SK-N-SH (cell line): ENCODE data around the gene VPS16. TPM values are rescaled to one million over a fixed set of nuclear protein-coding genes. Genes with fewer than 3 reads are reported as not detected.

Source experiments
- CTCF ChIA-PET: fragments of 300-600, 350-600 bp; formaldehyde crosslinking; extraction: SDS; loops from one replicate; lab custom pipeline; 2021; lab: Yijun Ruan, JAX
- POLR2A ChIA-PET: fragments of 350-600 bp; sonication (Branson Sonifier 250); formaldehyde crosslinking; extraction: SDS; loops from one replicate; lab custom pipeline; 2020; ENCODE audit warnings: antibody characterized with exemption, inconsistent platforms; lab: Yijun Ruan, JAX
- DNase-seq: peaks from one replicate; pipeline ENCODE4 v3.0.0; 2012
- H2AFZ ChIP-seq: fragments of 200-600 bp; sonication (generic); 2 replicates; pipeline ENCODE4 v1.8.1; 2016; ENCODE audit warnings: antibody characterized with exemption, mild to moderate bottlenecking, low read depth
- H3F3A ChIP-seq: fragments of 200-600 bp; sonication (generic); replicated peaks from 2 replicates; pipeline ENCODE3; 2016; ENCODE audit warnings: antibody characterized with exemption, mild to moderate bottlenecking; ENCODE audit not compliant: insufficient read depth
- H3K27ac ChIP-seq, 2 experiments: fragments of 200-500 bp in 1 of 2; fragments of 200-600 bp in 1 of 2; sonication (Bioruptor generic) in 1 of 2; sonication (generic), shearing (Covaris generic) in 1 of 2; 2 replicates each; pipeline versions ENCODE4 v1.5.1 to v1.6.1; 2014 to 2016; ENCODE audit warnings: low read depth in 2 of 2, inconsistent platforms in 1 of 2, low read length in 1 of 2, mild to moderate bottlenecking in 1 of 2, mixed read lengths in 1 of 2
- H3K27me3 ChIP-seq: fragments of 200-600 bp; sonication (generic), shearing (Covaris generic); 2 replicates; pipeline ENCODE4 v1.6.1; 2016; ENCODE audit warnings: mixed run types; ENCODE audit not compliant: insufficient read depth
- H3K36me3 ChIP-seq, 2 experiments: fragments of 200-500 bp in 1 of 2; fragments of 200-600 bp in 1 of 2; sonication (Bioruptor generic) in 1 of 2; sonication (generic) in 1 of 2; replicated peaks in 1 of 2; 2 replicates each; pipeline versions ENCODE3 to v1.5.1; 2014 to 2016; ENCODE audit warnings: low read length in 1 of 2, mild to moderate bottlenecking in 1 of 2; ENCODE audit not compliant: insufficient read depth in 2 of 2, control insufficient read depth in 1 of 2
- H3K4me1 ChIP-seq, 2 experiments: fragments of 200-500 bp in 1 of 2; fragments of 200-600 bp in 1 of 2; sonication (Bioruptor generic) in 1 of 2; sonication (generic), shearing (Covaris generic) in 1 of 2; 2 replicates each; pipeline versions ENCODE4 v1.5.1 to v1.6.1; 2014 to 2016; ENCODE audit warnings: low read depth in 1 of 2, low read length in 1 of 2, mixed run types in 1 of 2; ENCODE audit not compliant: insufficient read depth in 2 of 2, control insufficient read depth in 1 of 2
- H3K4me2 ChIP-seq: fragments of 200-600 bp; sonication (generic), shearing (Covaris generic); 2 replicates; pipeline ENCODE4 v1.6.1; 2017; ENCODE audit warnings: mixed run types
- H3K4me3 ChIP-seq, 2 experiments: fragments of 200-500 bp in 1 of 2; fragments of 200-600 bp in 1 of 2; sonication (Bioruptor generic) in 1 of 2; sonication (generic), shearing (Covaris generic) in 1 of 2; 2 replicates each; pipeline versions ENCODE4 v1.5.1 to v1.8.1; 2014 to 2016; ENCODE audit warnings: low read depth in 2 of 2, inconsistent platforms in 1 of 2, low read length in 1 of 2, mild to moderate bottlenecking in 1 of 2, mixed read lengths in 1 of 2, moderate library complexity in 1 of 2
- H3K79me2 ChIP-seq: fragments of 200-600 bp; sonication (generic); 2 replicates; pipeline ENCODE4 v1.8.1; 2017; ENCODE audit warnings: mild to moderate bottlenecking; ENCODE audit not compliant: insufficient read depth
- H3K9ac ChIP-seq: fragments of 200-600 bp; sonication (generic); 2 replicates; pipeline ENCODE4 v1.6.1; 2017; ENCODE audit warnings: mixed run types
- H3K9me2 ChIP-seq: fragments of 200-600 bp; sonication (generic); 2 replicates; pipeline ENCODE4 v1.6.1; 2017; ENCODE audit warnings: mixed run types
- H3K9me3 ChIP-seq: fragments of 200-600 bp; sonication (generic); 2 replicates; pipeline ENCODE4 v1.6.1; 2017; ENCODE audit warnings: mixed run types, mild to moderate bottlenecking, moderate library complexity
- H4K20me1 ChIP-seq: fragments of 200-600 bp; sonication (generic); 2 replicates; pipeline ENCODE4 v1.6.1; 2017; ENCODE audit warnings: mild to moderate bottlenecking, mixed run types; ENCODE audit not compliant: insufficient read depth
- CHD2 ChIP-seq: fragments of 150-350 bp; IDR thresholded peaks from 2 replicates; pipeline ENCODE4 v1.6.1; 2018; ENCODE audit warnings: low read length; ENCODE audit not compliant: partially characterized antibody
- ELF1 ChIP-seq: IDR thresholded peaks from 2 replicates; pipeline ENCODE4 v1.4.0; 2012
- EP300 ChIP-seq, 2 experiments: IDR thresholded peaks; 2 replicates each; pipeline versions ENCODE4 v1.4.0 to v1.6.1; 2012; ENCODE audit warnings: borderline replicate concordance in 1 of 2, low read depth in 1 of 2, low read length in 1 of 2
- EZH2phosphoT487 ChIP-seq: fragments of 200-600 bp; sonication (generic); IDR thresholded peaks from 2 replicates; pipeline ENCODE4 v1.6.1; 2017; ENCODE audit warnings: low read depth, mixed run types, mild to moderate bottlenecking, antibody characterized with exemption, moderate library complexity, borderline replicate concordance
- FOXM1 ChIP-seq: IDR thresholded peaks from 2 replicates; pipeline ENCODE4 v1.4.0; 2012; ENCODE audit warnings: low read depth, mild to moderate bottlenecking
- GATA2 ChIP-seq: sonication (generic); formaldehyde crosslinking; IDR thresholded peaks from 2 replicates; pipeline ENCODE4 v1.5.0; 2020; ENCODE audit warnings: mild to moderate bottlenecking, missing genetic modification reagents
- JUND ChIP-seq: IDR thresholded peaks from 2 replicates; pipeline ENCODE4 v1.4.0; 2012
- MEF2A ChIP-seq: IDR thresholded peaks from 2 replicates; pipeline ENCODE4 v1.4.0; 2012; ENCODE audit warnings: low read depth, borderline replicate concordance
- NFIC ChIP-seq: IDR thresholded peaks from 2 replicates; pipeline ENCODE4 v1.4.0; 2012; ENCODE audit warnings: borderline replicate concordance
- RCOR1 ChIP-seq: fragments of 150-350 bp; IDR thresholded peaks from 2 replicates; pipeline ENCODE4 v1.6.1; 2017; ENCODE audit warnings: antibody characterized with exemption, low read length
- RFX5 ChIP-seq: IDR thresholded peaks from 2 replicates; pipeline ENCODE4 v1.6.1; 2012; ENCODE audit warnings: mild to moderate bottlenecking, improper control_type of control experiment, low read length
- SMC3 ChIP-seq: IDR thresholded peaks from 2 replicates; pipeline ENCODE4 v1.6.1; 2012; ENCODE audit warnings: low read depth, low read length, improper control_type of control experiment
- TAF1 ChIP-seq: IDR thresholded peaks from 2 replicates; pipeline ENCODE4 v1.6.1; 2012; ENCODE audit warnings: low read depth, mild to moderate bottlenecking, low read length, moderate library complexity, borderline replicate concordance
- TCF12 ChIP-seq: IDR thresholded peaks from 2 replicates; pipeline ENCODE4 v1.4.0; 2012
- TEAD4 ChIP-seq: IDR thresholded peaks from 2 replicates; pipeline ENCODE4 v1.4.0; 2012; ENCODE audit warnings: mild to moderate bottlenecking, borderline replicate concordance; ENCODE audit not compliant: insufficient read depth
- WGBS: methylation state at CpG from one replicate; pipeline ENCODE4 v1.1.6; 2017; ENCODE audit warnings: low lambda C conversion rate; 5-methylcytosine and 5-hydroxymethylcytosine counted together
- polyA plus RNA-seq, 3 experiments: library from polyadenylated mRNA; depleted of rRNA; stranded (reverse); fragments of >200 nt; gene quantifications; 2 replicates each; pipeline ENCODE4 v1.2.3, GENCODE V29; 2012
- TF ChIP-seq, protein P1 (sequence below): fragments of 150-350 bp; IDR thresholded peaks from 2 replicates; pipeline ENCODE4 v1.6.1; 2017; ENCODE audit warnings: antibody characterized with exemption, low read length, low read depth, borderline replicate concordance
- TF ChIP-seq, protein P2 (sequence below): IDR thresholded peaks from 2 replicates; pipeline ENCODE4 v1.4.0; 2012; ENCODE audit warnings: low read depth
- TF ChIP-seq, protein P3 (sequence below): IDR thresholded peaks from 2 replicates; pipeline ENCODE4; 2012
- TF ChIP-seq, protein P4 (sequence below): IDR thresholded peaks from 2 replicates; pipeline ENCODE4 v1.4.0; 2012; ENCODE audit warnings: low read depth, borderline replicate concordance
- TF ChIP-seq, protein P5 (sequence below): fragments of 200-600 bp; sonication (generic); IDR thresholded peaks from 2 replicates; pipeline ENCODE4 v1.6.1; 2017; ENCODE audit warnings: antibody characterized with exemption, mild to moderate bottlenecking, moderate library complexity

Gene VPS16
- polyA plus RNA-seq, 1 of the 3 experiments (the other 2 are of a cell fraction) = 62.0 TPM

DNA sequence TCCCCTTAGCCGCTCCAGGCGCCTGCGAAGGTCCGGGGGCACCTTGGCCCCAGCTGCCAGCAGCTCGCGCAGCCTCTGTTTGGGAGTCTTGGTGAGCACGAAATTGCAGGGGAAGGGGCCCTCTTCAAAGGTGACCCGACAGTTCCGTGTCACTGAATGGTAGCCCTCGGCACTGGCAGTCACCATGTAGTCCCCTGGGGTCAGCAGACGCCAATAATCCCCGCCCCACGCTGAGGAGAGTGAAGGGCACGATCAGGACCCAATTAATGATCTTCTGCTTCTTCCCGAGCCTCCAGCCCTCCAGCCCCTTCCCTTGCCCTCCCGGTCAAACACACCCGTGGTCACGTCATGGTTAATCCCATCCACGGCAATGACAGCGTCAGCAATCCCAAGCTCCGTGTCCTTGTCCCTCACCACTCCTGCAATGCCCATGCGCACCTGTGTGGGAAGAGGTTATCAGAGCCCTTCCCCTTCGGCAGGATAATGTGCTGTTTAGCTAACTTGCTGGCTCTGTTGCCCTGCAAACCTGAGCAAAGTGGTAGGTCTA lies 46.3 kb upstream of the VPS16 start:
- no peak for DNase-seq
- H4K20me1 ChIP-seq = no peaks in the 10 kb centered on the region
- no peaks in the 10 kb centered on the region for H3K79me2 ChIP-seq
- H2AFZ ChIP-seq = no peak overlapping the region
- POLR2A ChIA-PET = no interaction called here
- H3K9ac ChIP-seq = no peak overlapping the region
- no peak for TF ChIP-seq RCOR1
- TF ChIP-seq FOXM1 = no peak
- no peak for TF ChIP-seq MEF2A
- TF ChIP-seq, protein P1, sequence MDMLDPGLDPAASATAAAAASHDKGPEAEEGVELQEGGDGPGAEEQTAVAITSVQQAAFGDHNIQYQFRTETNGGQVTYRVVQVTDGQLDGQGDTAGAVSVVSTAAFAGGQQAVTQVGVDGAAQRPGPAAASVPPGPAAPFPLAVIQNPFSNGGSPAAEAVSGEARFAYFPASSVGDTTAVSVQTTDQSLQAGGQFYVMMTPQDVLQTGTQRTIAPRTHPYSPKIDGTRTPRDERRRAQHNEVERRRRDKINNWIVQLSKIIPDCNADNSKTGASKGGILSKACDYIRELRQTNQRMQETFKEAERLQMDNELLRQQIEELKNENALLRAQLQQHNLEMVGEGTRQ = no peak
- TF ChIP-seq GATA2 (CRISPR knock-in tag) = no peak
- TF ChIP-seq, protein P2, sequence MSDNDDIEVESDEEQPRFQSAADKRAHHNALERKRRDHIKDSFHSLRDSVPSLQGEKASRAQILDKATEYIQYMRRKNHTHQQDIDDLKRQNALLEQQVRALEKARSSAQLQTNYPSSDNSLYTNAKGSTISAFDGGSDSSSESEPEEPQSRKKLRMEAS = no peak
- no peak for TF ChIP-seq EZH2phosphoT487
- no peak for TF ChIP-seq SMC3
- TF ChIP-seq RFX5 = no peak
- no peak for TF ChIP-seq ELF1
- TF ChIP-seq NFIC = no peak
- no peak for TF ChIP-seq CHD2
- TF ChIP-seq TCF12 = no peak
- TF ChIP-seq, protein P3, sequence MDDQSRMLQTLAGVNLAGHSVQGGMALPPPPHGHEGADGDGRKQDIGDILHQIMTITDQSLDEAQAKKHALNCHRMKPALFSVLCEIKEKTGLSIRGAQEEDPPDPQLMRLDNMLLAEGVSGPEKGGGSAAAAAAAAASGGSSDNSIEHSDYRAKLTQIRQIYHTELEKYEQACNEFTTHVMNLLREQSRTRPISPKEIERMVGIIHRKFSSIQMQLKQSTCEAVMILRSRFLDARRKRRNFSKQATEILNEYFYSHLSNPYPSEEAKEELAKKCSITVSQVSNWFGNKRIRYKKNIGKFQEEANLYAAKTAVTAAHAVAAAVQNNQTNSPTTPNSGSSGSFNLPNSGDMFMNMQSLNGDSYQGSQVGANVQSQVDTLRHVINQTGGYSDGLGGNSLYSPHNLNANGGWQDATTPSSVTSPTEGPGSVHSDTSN = no peak
- WGBS = 89% methylated on average over 23 of the region's 23 CpGs
- no peak overlapping the region for H3K4me3 ChIP-seq
- H3K4me1 ChIP-seq = peaks cover 0 to 7% of the 10 kb centered on the region in 2 experiments; a peak in 1 of 4 replicates
- H3F3A ChIP-seq = no peaks in the 10 kb centered on the region
- no peaks in the 10 kb centered on the region for H3K9me2 ChIP-seq
- H3K4me2 ChIP-seq = no peak overlapping the region
- no peaks in the 10 kb centered on the region for H3K9me3 ChIP-seq
- peaks cover 0 to 19% of the 10 kb centered on the region in 2 experiments for H3K36me3 ChIP-seq
- no peak overlapping the region for H3K27ac ChIP-seq
- H3K27me3 ChIP-seq = no peaks in the 10 kb centered on the region; the same call in 1 of the 2 replicates
- CTCF ChIA-PET = interaction anchor here (0.8 to 3.3 kb wide), 3 partner anchors 58 to 206 kb away, joined by 3 to 9 read pairs (median 4); no protein-coding TSS in a partner anchor

DNA sequence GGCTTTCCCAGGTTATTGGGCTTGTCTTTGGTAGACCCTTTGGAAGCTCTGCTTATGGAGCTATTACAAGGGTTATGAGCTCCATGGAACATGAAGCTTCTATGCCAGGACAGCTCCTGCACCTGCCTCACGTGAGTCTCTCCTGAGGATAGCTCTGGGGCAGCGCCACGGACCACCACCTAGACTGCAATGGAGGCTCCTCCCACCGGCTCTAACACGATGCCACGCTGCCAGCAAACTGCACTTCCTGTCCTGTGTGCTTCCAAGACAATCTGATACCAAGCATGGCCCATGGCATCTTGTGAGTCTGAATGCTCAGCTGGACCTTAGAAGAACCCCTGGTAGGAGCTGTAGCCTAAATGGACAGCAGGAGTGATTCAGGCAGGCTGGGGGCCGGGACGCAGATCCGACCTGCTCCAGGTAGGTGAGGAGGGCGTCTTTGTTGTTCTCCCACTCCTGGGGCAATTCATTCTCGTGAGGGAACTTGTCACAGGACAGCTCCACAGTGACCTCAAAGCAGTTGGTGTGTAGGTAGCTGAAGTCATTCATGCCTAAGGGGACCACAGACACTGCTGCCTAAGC lies 45.6 kb upstream of the VPS16 start:
- Histone ChIP-seq H2AFZ (no peak overlapping the region), H3F3A (no peaks in the 10 kb centered on the region), H3K9me3 (no peaks in the 10 kb centered on the region), H3K79me2 (no peaks in the 10 kb centered on the region), H3K4me1 (peaks cover 0 to 8% of the 10 kb centered on the region in 2 experiments; a peak in 1 of 4 replicates), H3K4me3 (no peak overlapping the region), H4K20me1 (no peaks in the 10 kb centered on the region), H3K36me3 (peaks cover 0 to 19% of the 10 kb centered on the region in 2 experiments), H3K4me2 (no peak overlapping the region), H3K9ac (no peak overlapping the region), H3K9me2 (no peaks in the 10 kb centered on the region), H3K27me3 (no peaks in the 10 kb centered on the region), H3K27ac (no peak overlapping the region)
- CTCF ChIA-PET = interaction anchor here (0.8 to 3.3 kb wide), 3 partner anchors 57 to 206 kb away, joined by 3 to 9 read pairs (median 4); no protein-coding TSS in a partner anchor
- POLR2A ChIA-PET = no interaction called here
- DNase-seq = no peak
- WGBS = 80% methylated on average over 3 of the region's 11 CpGs
- no peak for TF ChIP-seq TEAD4
- TF ChIP-seq JUND = no peak
- TF ChIP-seq, protein P4, sequence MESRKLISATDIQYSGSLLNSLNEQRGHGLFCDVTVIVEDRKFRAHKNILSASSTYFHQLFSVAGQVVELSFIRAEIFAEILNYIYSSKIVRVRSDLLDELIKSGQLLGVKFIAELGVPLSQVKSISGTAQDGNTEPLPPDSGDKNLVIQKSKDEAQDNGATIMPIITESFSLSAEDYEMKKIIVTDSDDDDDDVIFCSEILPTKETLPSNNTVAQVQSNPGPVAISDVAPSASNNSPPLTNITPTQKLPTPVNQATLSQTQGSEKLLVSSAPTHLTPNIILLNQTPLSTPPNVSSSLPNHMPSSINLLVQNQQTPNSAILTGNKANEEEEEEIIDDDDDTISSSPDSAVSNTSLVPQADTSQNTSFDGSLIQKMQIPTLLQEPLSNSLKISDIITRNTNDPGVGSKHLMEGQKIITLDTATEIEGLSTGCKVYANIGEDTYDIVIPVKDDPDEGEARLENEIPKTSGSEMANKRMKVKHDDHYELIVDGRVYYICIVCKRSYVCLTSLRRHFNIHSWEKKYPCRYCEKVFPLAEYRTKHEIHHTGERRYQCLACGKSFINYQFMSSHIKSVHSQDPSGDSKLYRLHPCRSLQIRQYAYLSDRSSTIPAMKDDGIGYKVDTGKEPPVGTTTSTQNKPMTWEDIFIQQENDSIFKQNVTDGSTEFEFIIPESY = no peak
- TF ChIP-seq EZH2phosphoT487 = no peak
- TF ChIP-seq, protein P5, sequence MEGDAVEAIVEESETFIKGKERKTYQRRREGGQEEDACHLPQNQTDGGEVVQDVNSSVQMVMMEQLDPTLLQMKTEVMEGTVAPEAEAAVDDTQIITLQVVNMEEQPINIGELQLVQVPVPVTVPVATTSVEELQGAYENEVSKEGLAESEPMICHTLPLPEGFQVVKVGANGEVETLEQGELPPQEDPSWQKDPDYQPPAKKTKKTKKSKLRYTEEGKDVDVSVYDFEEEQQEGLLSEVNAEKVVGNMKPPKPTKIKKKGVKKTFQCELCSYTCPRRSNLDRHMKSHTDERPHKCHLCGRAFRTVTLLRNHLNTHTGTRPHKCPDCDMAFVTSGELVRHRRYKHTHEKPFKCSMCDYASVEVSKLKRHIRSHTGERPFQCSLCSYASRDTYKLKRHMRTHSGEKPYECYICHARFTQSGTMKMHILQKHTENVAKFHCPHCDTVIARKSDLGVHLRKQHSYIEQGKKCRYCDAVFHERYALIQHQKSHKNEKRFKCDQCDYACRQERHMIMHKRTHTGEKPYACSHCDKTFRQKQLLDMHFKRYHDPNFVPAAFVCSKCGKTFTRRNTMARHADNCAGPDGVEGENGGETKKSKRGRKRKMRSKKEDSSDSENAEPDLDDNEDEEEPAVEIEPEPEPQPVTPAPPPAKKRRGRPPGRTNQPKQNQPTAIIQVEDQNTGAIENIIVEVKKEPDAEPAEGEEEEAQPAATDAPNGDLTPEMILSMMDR = no peak
- TF ChIP-seq GATA2 (CRISPR knock-in tag) = no peak
- no peak for TF ChIP-seq ELF1
- no peak for TF ChIP-seq EP300 (IDR thresholded peaks at IDR 0.05; ENCODE audit: borderline replicate concordance in 1 of 2, low read depth in 1 of 2, low read length in 1 of 2)
- no peak for TF ChIP-seq NFIC
- TF ChIP-seq TAF1 = no peak
